GM13976 (cell line): Measurements from ENCODE around the gene EIF1B.

Experiments
- DNase-seq: peaks from one replicate; pipeline ENCODE4 v3.0.0; 2012; ENCODE audit warnings: low spot score
- in situ Hi-C: fragments of 300-500 bp; cut with MboI; formaldehyde crosslinking; loops from one replicate; pipeline ENCODE4 v1.12.0; 2022; ENCODE audit warnings: low sequenced_read_pairs, mixed read lengths, inconsistent platforms; ENCODE audit not compliant: unreplicated experiment
- TF ChIP-seq, protein P1 (sequence below): IDR thresholded peaks from 2 replicates; pipeline ENCODE4 v1.5.1; 2012; ENCODE audit warnings: borderline replicate concordance, mild to moderate bottlenecking; ENCODE audit not compliant: insufficient read depth; ENCODE audit errors: extremely low read depth, missing control alignments, control extremely low read depth

The EIF1B gene

DNA sequence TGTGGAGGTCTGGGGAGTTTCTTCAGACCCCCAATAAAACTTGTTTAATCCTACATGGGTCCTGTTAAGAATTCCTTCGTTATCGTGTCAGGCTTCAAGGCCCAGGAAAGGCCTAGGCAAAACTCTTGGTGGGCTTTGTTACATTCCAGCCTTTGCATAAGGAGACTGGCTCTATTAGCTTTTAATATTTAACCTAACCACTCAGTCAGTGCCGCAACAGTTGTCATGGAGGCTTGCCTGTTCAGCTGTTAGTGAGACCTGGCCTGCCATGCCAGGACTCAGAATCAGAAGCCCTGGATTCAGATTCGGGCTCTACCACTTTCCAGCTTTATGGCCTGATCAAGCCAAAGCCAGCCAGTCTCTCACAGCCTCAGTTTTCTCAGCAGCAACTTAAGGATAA, 19.6 kb downstream of the EIF1B start:
- no peak for DNase-seq
- TF ChIP-seq, protein P1, sequence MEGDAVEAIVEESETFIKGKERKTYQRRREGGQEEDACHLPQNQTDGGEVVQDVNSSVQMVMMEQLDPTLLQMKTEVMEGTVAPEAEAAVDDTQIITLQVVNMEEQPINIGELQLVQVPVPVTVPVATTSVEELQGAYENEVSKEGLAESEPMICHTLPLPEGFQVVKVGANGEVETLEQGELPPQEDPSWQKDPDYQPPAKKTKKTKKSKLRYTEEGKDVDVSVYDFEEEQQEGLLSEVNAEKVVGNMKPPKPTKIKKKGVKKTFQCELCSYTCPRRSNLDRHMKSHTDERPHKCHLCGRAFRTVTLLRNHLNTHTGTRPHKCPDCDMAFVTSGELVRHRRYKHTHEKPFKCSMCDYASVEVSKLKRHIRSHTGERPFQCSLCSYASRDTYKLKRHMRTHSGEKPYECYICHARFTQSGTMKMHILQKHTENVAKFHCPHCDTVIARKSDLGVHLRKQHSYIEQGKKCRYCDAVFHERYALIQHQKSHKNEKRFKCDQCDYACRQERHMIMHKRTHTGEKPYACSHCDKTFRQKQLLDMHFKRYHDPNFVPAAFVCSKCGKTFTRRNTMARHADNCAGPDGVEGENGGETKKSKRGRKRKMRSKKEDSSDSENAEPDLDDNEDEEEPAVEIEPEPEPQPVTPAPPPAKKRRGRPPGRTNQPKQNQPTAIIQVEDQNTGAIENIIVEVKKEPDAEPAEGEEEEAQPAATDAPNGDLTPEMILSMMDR: no peak
- in situ Hi-C loops: loop anchor here (25.0 kb wide), 2 partner anchors 258 to 1533 kb away; no protein-coding TSS in a partner anchor

DNA sequence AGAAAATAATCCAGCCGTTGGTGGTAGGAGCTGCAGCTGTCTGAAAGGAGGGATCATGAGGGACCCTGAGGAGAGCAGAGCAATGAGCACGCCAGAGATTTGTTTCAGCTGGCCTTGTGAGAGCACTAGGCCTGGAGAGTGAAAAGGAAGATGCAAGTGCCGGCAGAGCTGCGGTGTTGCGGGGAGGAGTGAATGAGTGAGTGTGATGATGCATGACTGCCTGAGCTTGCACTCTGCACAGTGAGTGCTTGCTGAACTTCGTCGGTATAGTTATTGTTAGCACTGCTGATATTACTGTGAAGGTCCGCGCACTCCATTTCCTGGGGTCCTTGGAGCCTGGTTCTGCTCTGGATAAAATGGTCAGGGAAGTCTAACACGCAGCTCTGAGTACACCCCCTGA, 23.2 kb downstream of the EIF1B start:
- in situ Hi-C loops: loop anchor here (25.0 kb wide), 2 partner anchors 255 to 1530 kb away; no protein-coding TSS in a partner anchor
- DNase-seq: no peak
- TF ChIP-seq, protein P1: no peak

DNA sequence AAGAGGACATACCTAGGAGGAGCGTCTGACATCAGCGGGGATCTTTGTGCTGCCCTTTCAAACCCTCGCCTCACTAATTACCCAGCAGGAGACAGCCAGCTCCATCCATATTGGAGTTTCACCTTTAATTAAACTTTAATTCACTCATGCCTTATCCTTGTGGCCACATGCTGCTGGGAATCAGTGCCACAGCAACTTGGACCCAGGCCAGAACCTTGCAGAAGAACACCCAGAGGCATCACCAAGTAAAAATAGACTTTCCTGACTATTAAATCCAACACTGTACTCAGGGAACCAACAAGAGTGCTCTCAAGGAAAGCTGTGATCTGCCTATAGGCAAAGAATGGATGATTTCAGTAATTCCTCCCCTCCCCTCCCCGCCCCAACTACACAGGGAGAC, 23.9 kb downstream of the EIF1B start:
- DNase-seq: no peak
- in situ Hi-C loops: loop anchor here (25.0 kb wide), 2 partner anchors 254 to 1529 kb away; no protein-coding TSS in a partner anchor
- TF ChIP-seq, protein P1: no peak

DNA sequence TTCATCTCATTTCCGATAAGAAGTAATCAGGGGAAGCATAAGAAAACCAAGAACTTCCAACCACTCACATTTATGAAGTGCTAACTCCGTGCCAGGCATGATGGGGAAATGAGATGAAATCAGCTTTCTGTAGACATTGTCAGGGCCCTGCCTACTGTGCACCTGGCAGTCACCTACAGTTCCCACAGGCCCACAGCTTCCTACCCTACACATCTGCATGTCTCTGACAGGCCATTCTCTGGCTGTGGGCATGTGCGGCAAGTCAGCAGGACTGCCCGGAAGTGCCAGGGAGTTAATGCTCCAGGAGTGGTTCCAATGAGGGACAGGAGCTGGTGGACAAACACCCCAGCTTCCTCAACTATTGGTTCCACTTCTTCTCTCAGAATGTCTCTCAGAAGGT, 24.3 kb downstream of the EIF1B start:
- DNase-seq: no peak
- in situ Hi-C loops: loop anchor here (25.0 kb wide), 2 partner anchors 253 to 1528 kb away; no protein-coding TSS in a partner anchor
- TF ChIP-seq, protein P1: no peak

DNA sequence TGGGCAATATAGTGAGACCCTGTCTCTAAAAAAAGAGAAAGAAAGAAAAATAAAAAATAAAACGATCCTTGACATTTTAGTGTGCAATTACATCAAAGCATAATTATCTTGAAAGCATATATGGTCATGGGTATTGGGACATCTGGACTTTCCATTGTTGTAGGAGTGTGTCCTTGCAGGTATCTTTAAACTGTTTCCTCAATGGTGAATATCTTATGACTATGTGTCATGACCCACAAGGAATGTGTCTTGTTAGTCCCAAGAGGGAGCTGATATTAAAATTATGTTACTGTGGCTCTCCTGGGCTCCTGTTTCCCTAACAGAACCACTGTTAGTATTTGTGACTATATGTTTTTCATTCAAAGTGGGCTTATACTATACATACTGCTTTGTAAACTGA, 26.6 kb downstream of the EIF1B start:
- in situ Hi-C loops: loop anchor here (25.0 kb wide), 2 partner anchors 251 to 1526 kb away; no protein-coding TSS in a partner anchor
- TF ChIP-seq, protein P1: no peak
- DNase-seq: no peak

DNA sequence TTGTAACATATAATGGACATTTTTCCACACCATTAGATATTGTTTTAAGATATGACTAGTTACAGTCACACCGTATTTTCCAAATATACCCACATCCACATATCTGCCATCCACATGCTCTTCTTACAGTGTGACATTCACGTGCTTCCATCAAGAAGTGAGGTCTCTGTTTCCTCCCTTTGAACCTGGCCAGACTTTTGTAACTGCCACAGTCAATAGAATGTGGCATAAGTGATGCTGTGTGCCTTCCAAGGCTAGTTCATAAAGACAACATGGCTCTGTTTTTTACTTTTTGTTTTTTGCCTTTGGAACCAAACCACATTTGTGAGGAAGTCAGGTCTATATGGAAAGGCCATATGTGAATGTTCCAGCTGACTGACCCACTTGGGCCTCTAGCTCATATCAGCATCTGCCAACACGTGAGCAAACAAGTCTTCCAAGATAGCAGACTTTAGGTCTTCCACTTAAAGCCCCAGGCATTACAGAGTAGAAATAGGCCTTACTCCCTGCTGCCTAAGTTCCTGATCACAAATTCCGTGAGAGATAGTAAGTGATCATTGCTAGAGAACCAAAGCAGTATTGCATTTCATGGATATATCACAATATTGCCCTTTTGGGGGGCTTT, 27.1 kb downstream of the EIF1B start:
- TF ChIP-seq, protein P1: no peak
- in situ Hi-C loops: loop anchor here (25.0 kb wide), 2 partner anchors 251 to 1526 kb away; no protein-coding TSS in a partner anchor

More for the DNA sequence above, 27.1 kb downstream of the EIF1B start:
- DNase-seq: no peak
